HG03342 (cell line): ENCODE results near the gene OTOGL.

Source experiments
- ATAC-seq: cut with Tn5 transposase; IDR thresholded peaks from one replicate; pipeline ENCODE4 v1.9.1; 2021; ENCODE audit warnings: mild to moderate bottlenecking, moderate library complexity; ENCODE audit not compliant: unreplicated experiment

OTOGL gene

GRCh38 chr12:80325167-80325959, 226.0 kb downstream of the OTOGL start:
- ATAC-seq: no peak

- ATAC-seq: no peak
Observed at GRCh38 chr12:80332827-80333226, 233.5 kb downstream of the OTOGL start.

- no peak for ATAC-seq
Observed at GRCh38 chr12:80352474-80352873, 253.1 kb downstream of the OTOGL start.

GRCh38 chr12:80353254-80353653, 253.9 kb downstream of the OTOGL start:
- no peak for ATAC-seq

GRCh38 chr12:80356097-80356496, 256.8 kb downstream of the OTOGL start:
- ATAC-seq: no peak

GRCh38 chr12:80359703-80360102, 260.4 kb downstream of the OTOGL start:
- no peak for ATAC-seq

GRCh38 chr12:80364056-80364455, 264.7 kb downstream of the OTOGL start:
- ATAC-seq: no peak

- ATAC-seq: no peak
Observed at GRCh38 chr12:80373666-80374065, 274.3 kb downstream of the OTOGL start.

GRCh38 chr12:80374615-80375014, 275.3 kb downstream of the OTOGL start:
- no peak for ATAC-seq

GRCh38 chr12:80377140-80377794, 277.9 kb downstream of the OTOGL start:
- ATAC-seq: no peak

GRCh38 chr12:80381121-80381520, 281.8 kb downstream of the OTOGL start:
- ATAC-seq: no peak

- no peak for ATAC-seq
Observed at GRCh38 chr12:80382254-80382653, 282.9 kb downstream of the OTOGL start.

GRCh38 chr12:80400571-80400991, 301.2 kb downstream of the OTOGL start:
- no peak for ATAC-seq

GRCh38 chr12:80401191-80401590, 301.9 kb downstream of the OTOGL start:
- ATAC-seq: no peak

- no peak for ATAC-seq
Observed at GRCh38 chr12:80404629-80405028, 305.3 kb downstream of the OTOGL start.

GRCh38 chr12:80406253-80406652, 306.9 kb downstream of the OTOGL start:
- ATAC-seq: no peak

GRCh38 chr12:80411787-80412186, 312.4 kb downstream of the OTOGL start:
- peak; percentile 46 for ATAC-seq

- peak; percentile 75 for ATAC-seq
Observed at GRCh38 chr12:80412343-80412953, 313.1 kb downstream of the OTOGL start.

GRCh38 chr12:80413462-80413861, 314.1 kb downstream of the OTOGL start:
- no peak for ATAC-seq

- no peak for ATAC-seq
Observed at GRCh38 chr12:80415466-80415865, 316.1 kb downstream of the OTOGL start.

- ATAC-seq: no peak
Observed at GRCh38 chr12:80419644-80420043, 320.3 kb downstream of the OTOGL start.

GRCh38 chr12:80420075-80420474, 320.7 kb downstream of the OTOGL start:
- no peak for ATAC-seq
